GM21528 (cell line): ENCODE results near the gene NMRK1.

Experiments used
- ATAC-seq: cut with Tn5 transposase; IDR thresholded peaks from one replicate; pipeline ENCODE4 v1.9.1; 2021; ENCODE audit warnings: mild to moderate bottlenecking, moderate library complexity; ENCODE audit not compliant: unreplicated experiment, low FRiP score

Gene NMRK1

DNA sequence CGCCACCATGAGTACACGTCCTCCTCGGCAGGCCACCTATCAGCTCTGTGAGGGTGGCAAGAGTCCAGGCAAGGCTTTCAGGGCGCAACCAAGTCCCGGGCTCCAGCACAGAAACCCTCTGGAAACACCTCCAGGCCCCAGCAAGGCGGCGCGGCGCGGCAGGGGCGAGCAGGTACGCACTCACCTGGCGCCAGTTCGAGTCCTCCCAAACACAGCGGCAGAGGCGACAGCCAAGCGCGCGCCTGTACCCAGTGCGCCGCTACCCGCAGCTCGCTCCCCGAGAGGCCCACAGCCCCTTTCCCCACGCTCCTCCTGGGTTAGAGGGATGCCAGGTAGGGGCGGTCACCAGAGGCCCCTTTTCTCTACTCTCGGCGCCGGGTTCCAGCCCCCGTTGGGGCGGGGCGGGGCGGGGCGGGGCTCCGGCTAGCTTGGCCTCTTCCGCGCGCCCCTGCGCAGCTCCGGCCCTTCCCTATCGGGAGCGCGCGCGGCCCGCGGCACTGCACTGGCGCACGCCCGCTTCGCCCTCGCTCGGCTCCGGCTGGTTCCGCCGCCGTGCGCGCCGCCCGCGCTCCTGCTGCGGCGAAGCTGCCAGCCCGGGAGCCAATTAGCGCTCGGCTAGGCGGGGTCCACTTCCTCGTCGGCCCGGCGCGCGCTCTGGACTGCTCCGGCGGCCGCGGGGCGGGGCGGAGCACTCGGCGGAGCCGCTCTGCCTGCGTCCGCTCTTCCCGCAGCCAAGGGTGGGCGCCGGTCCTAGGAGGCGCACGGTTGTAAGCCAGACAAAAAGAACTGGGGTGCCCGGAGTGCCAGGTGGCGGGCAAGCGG, at the start of gene NMRK1, which contains the start of gene OSTF1:
NMRK1 (minus strand) TSS at position 332 of the 822 bp plus-strand sequence. CDS start 5,040 bp downstream, outside the sequence.
OSTF1 (plus strand) TSS at position 691 of the 822 bp plus-strand sequence. CDS start 179 bp downstream, outside the sequence.
- peak; percentile 86 for ATAC-seq

DNA sequence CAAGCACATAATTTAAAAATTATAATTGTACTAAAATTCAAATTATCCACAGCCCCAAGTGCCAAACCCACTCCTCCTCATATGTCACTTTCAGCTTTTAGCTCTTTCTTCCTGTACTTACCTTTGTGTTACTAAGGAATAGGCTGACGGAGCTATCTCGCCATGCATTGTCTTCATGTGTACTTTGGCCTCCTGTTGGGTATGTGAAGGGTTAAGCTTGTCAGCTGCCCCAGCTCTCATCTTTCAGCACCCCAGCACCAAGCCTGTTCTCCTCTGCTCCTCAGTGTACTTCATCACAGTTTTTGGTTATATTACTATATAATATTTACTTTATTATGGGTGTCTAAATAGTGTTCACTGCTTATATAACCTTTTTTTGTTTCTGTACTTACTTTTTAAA, 46.5 kb upstream of the NMRK1 start:
- no peak for ATAC-seq

DNA sequence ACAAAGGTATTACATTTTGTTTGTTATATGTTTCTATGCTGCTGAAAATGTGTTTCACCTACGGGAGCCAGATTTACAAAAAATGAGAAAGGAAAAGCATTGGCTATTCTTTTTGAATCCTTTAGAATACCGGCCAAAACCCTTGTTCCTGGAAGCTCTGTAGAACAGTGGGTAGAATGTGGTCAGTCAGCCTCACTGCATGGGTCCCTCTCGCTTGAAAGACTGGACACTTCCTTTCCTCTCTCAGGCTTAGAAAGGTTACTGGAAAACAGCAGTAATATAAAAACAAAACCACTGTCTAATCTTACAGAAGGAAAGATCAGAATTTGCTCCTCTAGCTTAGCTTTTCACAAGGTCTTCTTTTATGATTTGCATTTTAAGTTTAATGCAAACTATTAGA, 45.4 kb upstream of the NMRK1 start:
- ATAC-seq: no peak

DNA sequence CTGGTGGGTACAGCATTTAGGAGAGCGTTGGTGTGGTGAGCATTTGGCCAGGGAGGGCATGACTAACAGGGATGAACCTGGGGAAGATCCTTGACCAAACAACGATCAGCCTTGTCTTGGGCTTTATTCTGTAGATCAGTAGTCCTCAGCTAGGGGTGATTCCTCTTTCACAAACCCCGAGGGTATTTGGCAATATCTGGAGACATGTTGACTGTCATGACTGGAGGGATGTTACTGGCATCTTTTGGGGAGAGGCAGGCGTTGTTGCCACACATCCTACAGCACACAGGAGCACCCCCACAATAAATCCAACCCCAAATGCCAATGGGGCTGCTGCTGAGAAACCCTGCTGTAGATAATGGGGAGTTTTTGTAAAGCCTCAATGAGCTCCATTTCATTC, 44.3 kb upstream of the NMRK1 start:
- no peak for ATAC-seq

DNA sequence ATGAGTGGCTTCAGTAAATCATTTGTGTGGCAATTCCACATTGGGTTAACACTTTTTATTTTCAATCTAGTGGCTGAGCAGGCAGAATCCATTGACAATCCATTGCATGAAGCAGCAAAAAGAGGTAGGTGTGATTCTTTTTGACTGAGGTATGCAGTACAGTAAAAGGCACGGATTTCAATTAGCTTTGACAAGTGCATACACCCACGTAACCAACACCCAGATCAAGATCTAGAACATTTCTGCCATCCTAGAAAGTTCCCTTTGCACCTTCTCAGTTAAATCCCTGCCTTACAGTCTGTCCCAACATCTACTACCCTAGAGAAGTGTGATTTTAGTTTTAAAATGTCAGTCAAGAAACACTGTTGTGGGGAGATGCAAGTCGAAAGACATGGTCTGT, 43.7 kb upstream of the NMRK1 start:
- no peak for ATAC-seq

DNA sequence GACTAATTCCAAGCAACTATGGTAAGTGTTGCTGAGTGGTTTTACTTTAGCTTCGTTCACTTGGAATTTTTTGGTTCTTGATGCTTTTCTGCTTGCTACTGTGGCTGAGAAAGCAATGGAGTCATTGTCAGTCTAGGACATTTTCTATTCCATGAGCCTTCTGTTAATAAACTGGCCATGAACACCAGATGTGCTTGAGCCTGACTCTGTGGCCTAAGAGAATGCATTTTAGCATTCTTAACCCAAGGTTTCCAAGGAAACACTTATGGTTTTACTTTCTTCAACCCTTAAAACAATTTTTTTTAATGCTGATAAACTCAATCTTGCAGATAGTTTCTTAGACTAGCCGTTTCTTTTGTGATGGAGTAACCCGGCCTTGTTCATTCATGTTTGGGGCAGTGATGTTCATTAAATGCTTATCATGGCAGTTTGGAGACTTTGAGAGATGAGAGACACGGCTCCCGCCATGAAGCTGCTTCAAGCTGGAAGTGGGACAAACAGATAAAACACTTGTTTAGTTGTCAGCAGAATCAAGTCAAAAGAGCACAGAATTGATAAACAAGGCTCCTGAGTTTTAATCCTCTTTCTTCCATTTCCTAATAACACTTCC, 42.8 kb upstream of the NMRK1 start:
- no peak for ATAC-seq

DNA sequence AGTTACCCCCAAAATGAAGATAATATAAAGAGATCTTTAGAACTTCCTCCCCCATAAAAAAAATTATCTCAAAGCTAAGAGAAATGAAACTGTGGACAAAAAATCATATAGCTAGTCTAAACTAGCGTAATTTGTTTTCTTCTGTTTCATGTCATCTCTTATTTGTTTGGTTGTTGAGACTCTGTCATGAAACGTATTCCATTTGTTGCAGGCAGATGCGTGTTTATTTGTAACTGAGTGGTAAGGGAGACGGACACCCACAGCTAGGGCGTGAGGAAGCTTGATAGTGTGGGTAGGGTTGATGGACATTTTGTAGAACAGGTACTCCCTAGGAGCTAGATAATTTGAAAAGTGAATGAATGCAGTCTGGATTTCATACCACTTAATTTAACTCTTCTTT, 42.2 kb upstream of the NMRK1 start:
- no peak for ATAC-seq

DNA sequence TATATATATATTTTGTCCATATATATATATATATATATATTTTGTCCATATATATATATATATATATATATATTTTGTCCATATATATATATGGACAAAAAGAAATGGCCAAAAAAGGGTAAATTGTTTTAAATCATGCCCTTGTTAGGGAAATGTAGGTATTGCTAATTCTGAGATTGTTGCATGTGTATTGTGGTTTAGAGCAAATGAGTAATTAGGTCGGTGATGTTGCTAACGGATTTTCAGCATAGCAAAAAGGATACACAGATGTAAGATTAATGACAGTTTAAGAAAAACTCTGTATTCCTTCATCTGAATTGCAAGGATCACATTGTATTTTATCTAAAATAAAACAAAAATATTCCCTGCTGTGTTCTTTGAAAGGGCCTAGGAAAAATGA, 40.6 kb upstream of the NMRK1 start:
- ATAC-seq: no peak

DNA sequence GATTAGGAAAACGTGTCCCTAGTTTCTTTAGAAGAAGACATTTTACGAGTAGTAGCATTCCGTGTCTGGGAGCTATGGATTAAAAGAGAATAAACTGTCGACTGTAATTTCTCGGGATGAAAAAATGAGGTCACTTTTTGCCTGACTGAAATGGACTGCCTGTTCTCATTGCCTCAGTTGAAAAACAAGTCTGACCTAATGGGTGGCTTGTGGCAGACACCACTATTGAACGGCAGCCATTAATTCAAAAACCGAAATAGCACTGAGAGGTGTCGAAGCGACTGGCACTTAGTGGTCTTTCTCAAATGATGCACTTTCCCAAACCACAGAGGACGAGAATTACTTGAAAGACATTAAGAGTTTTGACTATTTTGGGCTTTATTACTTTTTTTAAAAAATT, 35.7 kb upstream of the NMRK1 start:
- ATAC-seq: no peak

DNA sequence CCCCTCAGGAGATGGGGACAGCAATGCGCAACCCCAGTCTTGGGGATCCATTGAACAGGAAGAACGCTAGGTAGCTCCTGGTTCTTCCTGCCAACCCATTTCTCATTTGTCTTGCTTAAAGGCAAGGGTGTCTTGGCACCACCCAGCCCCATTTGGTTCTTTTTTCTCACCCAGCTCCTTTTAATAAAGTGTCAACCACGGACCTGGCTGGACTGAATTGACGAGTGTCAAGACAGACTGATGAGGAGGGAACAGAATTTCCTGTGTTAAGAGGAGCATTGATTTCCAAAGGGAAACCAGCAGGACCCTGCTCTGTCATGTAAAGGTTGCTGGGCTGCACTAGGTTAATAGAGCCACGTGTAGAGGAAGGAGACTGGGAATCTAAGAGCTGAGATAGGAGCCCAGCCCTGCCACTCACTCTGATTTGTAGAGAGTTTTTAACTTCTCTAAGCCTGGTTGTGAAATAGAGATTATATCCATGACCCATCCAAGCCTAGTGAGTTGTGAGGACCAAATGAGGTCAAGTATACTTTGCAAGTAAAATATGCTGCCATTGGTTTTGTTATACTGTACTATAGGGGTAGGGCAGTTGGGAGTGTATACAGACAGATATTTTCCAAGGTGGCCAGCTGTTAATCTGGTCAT, 34.1 kb upstream of the NMRK1 start:
- no peak for ATAC-seq

DNA sequence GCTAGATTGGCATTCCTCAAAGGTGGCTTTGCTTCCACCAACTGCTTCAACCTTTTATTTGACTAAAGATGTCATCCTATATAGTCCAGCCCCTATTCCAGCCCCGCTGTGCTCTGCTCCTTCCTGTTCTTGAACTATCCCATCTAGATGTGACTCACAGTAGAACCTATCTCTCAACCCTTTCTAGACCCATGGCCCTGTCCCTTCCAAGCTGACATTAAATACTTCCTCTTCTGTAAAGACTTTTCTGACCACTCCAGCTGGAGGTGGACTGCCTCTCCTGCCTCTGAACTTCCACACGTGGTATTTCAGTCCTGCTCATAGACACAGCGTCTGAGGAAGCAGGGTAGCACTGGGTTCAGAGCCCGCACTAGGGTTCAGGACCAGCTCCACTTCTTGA, 32.7 kb upstream of the NMRK1 start:
- no peak for ATAC-seq

DNA sequence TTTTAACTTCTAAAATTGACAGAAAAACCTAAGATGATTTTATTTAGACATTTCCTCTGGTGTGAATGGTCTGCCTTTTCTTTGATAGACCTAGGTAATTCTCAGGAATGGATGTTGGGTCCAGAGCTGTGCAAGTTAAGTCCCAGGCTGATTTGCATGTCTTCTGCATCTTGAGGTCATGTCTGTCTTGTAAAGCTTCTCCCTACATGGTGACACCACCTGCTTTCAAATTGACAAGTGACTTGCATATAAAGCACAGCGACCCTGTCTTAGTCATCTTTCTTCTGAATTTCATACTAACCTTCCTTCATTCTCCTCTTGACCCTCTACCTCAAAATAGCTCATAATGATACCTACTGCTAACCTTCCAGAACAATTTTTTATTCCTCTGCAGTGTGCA, 29.6 kb upstream of the NMRK1 start:
- no peak for ATAC-seq

DNA sequence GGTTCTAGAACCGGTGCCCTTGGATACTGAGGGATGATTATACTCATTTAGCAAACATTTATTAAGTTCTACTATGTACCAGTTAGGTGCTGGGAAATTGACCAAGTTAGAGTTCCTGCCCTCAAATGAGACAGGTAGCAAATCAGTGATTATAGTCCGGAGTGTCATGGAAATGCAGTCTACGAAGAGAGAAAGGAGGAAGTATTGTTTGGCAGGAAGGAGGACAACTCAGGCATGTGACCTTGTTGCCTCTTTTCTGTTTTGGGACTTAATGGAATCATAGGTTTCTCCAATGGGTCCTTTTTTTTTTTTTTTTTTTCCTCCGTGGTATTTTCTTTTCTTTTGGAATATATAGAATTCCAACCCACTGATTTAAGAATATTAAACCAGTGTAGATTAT, 28.4 kb upstream of the NMRK1 start:
- no peak for ATAC-seq

DNA sequence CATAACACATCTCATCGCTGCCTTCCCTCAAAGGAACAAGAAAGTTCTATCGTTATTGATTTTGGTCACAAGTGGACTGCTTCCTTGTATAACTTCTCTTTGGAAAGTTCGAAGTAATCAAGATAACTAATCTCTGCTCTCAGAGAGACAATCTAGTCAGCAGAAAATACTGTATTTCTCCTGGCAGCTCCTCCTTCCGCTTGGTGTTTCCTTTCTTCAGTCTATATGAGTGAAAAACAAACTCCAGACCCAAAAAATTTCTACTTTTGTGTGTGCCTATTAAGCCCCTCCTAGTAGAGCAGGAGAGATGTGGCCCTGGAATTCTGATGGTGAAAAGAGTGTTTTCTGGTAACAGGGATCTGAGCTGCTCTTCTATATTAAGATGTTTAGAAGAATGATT, 24.8 kb upstream of the NMRK1 start:
- no peak for ATAC-seq

DNA sequence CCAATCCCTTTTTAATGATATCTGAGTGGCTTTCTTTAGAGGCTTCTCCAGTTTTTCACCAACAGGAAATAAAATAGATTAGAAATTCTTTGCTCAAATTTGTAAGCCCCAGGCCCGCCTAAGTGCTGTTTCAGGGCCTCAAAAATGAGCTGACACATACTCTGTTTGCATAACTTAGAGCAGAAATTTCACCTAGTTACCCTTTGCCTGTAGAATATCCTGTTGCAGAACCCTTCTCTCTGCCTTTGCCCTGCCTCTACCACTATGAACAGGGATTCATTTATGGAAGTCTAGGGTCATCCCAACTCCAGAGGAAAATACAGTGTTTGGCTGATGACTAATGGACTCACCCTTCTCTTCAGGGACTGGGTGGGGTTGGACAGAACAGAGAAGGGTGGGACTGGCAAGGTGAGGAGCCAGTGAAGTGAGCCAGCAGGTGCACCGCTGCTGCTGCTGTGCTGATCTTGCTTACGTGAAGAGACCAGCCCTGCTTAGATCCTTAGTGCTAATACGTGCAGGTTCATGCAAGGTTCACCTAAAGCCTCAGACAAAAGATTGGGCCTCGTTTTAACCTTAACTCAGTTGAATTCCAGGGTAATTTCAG, 23.2 kb upstream of the NMRK1 start:
- ATAC-seq: no peak

DNA sequence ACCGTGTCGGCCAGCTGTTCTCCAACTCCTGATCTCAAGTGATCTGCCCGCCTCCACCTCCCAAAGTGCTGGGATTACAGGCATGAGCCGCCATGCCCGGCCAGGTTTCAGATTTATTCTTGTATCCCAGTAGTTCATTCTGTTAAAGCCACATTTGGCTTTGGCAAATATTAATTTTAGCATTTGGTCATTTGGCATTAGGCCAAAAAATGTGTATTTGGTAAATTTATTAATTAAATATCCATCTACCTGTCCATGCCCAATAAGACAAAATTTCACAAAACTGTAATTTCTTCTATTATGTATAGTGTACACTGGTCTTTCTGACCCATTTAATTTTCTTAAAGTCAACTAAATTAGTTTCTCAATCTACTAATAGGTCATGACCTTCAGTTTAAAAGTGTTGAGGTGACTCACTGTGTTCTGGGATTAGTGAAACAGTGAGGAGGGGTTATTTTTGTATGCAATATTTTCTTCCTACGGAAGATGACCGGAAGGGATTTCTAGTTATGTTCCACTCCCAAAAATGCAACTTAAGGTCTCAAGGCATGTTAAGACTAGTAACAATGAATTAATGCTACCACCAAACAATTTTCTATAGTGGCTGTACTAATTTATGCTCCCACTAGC, 21.4 kb upstream of the NMRK1 start:
- ATAC-seq: no peak

DNA sequence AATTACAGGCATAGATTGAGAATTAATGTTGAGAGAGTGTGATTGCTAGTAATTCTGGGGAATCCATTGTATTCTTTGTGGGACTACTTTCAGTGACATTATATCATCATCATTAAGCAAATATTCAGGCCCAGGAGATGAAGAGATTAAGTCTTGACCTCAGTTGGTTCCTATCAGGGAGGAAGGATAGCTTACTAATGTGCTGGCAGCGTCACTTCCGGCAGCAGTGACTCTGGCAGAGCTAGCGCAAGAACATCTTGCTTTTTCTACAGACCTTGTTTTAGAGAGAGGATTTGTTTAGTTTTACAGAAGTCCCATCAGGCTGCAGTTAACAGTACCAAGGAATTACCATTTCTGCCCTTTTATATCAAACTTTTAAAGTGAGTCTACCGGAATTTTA, 20.6 kb upstream of the NMRK1 start:
- no peak for ATAC-seq

DNA sequence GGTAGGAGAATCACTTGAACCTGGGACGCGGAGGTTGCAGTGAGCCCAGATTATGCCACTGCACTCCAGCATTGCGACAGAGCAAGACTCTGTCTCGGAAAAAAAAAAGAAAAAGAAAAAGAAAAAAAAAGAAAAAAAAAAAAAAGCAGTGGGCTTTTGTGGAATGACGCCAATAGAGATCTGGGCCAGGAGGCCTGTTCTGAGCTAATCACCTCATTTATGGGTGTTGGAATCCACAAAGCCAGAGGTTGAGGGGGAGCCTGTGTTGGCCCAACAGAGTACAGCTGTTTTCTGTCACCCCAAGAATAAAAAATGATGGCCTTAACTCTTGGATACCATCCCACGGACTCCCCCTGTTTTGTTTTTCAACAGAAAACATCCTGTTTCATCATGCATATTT, 18.9 kb upstream of the NMRK1 start:
- no peak for ATAC-seq

DNA sequence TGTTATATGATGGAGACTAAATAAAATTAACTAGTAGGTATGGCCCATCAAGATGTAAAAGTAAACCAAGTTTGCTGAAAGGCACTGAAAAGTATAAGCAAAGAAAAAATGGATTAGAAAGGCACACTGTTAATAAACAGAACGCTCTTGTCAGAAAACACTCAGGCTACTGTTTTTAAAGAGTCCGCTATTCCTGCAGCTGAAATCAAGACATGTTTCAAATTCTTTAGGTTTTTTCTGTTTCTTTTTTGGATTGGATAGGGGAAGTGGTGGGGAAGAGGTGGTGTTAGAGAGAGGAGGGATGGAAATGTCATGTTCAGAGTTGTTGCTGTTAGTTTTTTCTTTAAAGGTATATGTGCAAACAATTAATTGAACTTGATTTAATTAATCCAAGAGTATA, 17.9 kb upstream of the NMRK1 start:
- no peak for ATAC-seq

DNA sequence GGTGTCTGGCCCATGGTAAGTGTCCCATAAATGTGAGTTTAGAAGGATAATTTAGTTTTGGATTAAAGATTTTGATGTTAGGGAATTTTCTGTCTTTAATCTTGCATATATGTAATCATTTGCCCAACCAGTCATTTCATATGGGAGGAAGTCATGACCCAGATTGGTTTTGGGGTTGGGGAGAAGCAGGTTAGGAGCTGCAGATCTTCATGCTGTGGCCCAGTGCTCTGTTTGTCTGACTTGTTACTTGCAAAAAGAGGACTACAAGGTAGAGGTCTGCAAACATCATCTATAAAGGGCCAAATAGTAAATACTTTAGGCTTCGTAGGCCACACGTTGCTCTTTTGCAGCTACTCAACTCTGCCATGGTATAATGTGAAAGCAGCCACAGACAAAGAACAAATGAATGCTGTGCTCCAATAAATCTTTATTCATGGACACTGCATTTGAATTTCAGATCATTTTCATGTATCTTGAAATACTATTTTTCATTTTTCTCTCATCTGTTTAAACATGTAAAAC, 17.1 kb upstream of the NMRK1 start:
- no peak for ATAC-seq

DNA sequence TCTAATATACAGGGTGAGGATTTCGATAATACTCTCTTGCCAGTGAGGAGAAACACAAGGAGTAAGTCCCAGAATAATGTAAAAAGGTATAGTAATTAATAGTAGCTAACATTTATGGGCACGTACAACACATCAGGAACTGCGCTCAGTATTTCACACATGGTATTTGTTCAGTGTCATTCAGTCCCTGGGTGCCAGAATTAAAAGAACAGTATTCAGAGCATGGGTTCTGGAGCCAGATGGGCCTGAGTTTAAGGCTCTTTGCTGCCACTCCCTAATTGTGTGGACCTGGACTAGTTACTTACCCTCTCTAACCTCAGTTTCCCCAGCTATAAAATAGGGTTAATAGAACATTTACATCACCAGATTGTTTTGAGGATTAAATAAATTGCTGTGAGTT, 16.7 kb upstream of the NMRK1 start:
- no peak for ATAC-seq
